ENCODE results near the gene FBXW11.

The FBXW11 gene

DNA sequence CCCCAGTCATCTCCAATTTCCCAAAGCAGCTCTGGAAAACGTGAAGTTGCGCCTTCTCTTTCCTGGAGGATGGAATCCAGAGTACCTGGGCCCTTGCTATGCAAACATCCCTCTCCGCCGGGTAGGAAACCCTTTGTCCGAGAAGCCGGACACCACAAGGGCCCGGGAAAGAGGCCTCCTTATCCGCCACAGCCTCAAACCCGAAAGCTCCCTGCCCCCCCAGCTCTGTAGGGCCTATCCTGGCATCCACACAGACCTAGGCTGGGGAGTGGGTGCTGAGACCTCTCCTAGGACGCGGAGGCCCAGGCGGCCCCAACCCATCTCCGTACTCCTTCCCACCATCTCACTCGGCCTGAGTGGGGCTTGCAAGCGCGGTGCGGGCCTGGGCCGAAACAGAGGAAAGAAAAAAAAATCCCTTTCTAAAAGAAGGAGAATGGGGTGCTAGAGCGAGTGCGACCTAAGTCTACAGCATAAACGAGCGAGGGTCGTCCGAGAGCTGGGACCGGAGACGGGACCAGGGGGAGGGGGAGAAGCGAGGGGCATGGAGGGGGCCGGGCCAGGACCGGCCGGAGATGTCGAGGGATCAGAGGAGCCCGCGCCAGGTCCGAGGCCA lies 624 bp downstream of the FBXW11 start:
- peak overlapping the region; percentile 91 to 93 for H3K27ac ChIP-seq
- no peak for DNase-seq (ENCODE audit: low spot score)
- H3K4me3 ChIP-seq, result peak overlapping the region; percentile 77
- TF ChIP-seq CTCF (IDR thresholded peaks at IDR 0.05), result no peak

DNA sequence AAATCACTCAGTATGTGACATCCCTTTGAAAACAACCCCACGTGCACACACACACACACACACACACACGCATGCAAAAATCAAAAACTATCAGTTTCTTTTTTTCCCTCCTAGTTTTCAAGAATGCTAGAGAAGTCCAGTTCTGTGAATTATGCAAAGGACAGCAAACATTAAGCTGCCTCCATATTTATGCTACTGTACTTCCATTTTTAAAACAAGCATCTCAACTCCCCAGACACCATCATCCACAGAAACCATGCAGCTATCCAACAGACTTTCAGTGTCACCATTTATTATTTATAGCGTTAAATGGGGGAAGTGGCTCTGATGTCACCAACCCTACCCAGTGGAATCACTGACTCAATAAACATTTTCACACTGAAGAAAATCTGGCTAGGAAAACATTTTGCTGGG lies 1.6 kb downstream of the FBXW11 start:
- peak overlapping the region; percentile 77 for H3K4me3 ChIP-seq
- no peak for TF ChIP-seq CTCF (IDR thresholded peaks at IDR 0.05)
- H3K27ac ChIP-seq, result peak overlapping the region; percentile 91 to 93
- no peak for DNase-seq (ENCODE audit: low spot score)

- Histone ChIP-seq H3K27ac (peak overlapping the region; percentile 11 to 30), H3K4me3 (peak overlapping the region; percentile 43)
- TF ChIP-seq CTCF (IDR thresholded peaks at IDR 0.05), result no peak
- no peak for DNase-seq (ENCODE audit: low spot score)
Measured at GRCh38 chr5:172003746-172004145, 2.7 kb downstream of the FBXW11 start.

DNA sequence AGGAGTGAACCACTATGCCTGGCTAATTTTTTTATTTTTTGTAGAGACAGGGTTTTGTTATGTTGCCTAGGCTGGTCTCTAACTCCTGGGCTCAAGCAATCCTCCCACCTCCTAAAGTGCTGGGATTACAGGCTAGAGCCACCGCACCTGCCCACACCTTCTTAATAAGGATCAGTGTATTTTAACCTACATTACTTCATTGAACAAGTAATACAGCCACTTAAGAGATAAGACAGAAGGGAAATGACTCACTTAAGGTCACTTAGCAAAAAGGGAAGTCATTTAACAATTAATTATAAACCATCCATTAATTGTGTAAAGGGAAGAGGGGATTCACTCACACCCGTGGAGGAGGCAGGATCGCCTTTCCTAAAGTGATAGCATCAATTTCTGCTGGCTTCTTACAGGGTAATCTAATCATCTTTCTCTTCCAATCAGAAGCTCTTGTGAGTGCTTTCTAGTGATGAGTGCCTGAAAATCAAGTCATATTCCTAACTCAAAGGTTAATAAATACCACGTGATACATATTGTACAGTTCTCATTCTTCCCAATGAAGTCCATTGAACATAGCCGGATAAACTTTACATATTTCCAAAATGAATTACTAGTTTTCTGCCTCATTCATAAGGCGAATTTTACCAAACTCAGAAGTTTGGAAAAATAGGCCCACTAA lies 3.5 kb downstream of the FBXW11 start:
- no peak for DNase-seq (ENCODE audit: low spot score)
- H3K27ac ChIP-seq, result peak overlapping the region in 1 of 2 donors; percentile 30
- no peak for TF ChIP-seq CTCF (IDR thresholded peaks at IDR 0.05)
- H3K4me3 ChIP-seq, result peak overlapping the region; percentile 43

DNA sequence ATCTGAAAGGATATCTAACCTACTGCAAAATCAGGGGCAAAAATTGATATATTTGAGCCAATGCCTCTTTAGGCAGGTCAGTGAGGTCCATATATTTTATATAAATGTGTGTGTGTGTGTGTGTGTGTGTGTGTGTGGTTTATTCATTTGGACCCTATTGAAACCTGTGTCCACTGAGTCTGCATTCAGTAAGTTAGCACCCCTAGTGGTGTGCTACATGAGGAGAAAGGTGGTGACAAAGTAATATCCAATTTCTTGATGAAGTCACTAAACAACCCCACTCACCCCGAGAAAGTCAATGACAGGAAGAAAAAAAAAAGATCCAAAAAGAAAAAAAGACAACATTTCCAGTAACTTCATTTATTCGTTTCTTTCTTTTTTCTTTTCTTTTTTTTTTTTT lies 4.1 kb downstream of the FBXW11 start:
- H3K27ac ChIP-seq, result peak overlapping the region in 1 of 2 donors; percentile 3
- no peak for TF ChIP-seq CTCF (IDR thresholded peaks at IDR 0.05)
- no peak for DNase-seq (ENCODE audit: low spot score)
- H3K4me3 ChIP-seq, result no peak overlapping the region

DNA sequence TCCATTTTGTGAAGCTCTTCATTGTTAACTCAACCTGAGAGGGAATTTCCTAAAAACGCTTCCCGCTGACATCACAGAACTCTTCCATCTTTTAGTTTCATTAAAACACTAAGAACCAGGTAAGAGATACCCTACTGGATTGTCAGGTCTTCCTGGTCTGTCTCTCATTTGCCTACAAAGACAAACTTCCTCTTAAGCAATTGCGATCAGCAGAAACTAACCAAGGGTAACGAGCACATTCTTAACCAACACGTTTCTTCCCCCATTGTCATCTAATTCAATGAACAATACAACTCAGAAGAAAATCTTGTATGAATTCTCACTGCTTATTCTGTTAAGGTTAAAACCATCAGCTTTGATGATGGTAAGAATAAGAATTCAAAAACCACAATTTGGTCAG lies 6.6 kb downstream of the FBXW11 start:
- H3K4me3 ChIP-seq, result no peak overlapping the region
- no peak overlapping the region for H3K27ac ChIP-seq
- TF ChIP-seq CTCF (IDR thresholded peaks at IDR 0.05), result no peak
- DNase-seq (ENCODE audit: low spot score), result no peak

DNA sequence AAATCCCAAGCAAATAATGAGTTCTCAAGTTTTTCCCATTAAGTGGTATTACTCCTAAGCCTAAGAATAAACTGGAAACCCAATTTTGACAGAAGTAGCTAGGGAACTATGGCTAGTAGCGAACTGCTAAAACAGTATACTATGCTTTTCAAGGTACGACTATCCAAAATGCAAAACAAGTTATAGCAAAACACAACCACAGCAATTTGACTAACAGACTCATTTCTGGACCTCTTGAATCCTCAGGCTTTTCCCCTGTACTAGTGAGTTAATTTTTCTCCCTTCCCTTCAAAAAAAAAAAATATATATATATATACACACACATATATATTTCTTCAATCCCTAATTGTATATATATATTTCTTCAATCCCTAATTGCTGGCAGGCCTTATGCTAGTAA lies 7.3 kb downstream of the FBXW11 start:
- TF ChIP-seq CTCF (IDR thresholded peaks at IDR 0.05), result no peak
- Histone ChIP-seq H3K4me3 (no peak overlapping the region), H3K27ac (no peak overlapping the region)
- no peak for DNase-seq (ENCODE audit: low spot score)

Data from coronary artery (tissue), 2 donors.